Measurements from ENCODE around the gene CACNA2D4. TPM values are rescaled to one million over a fixed set of nuclear protein-coding genes. Genes with fewer than 3 reads are reported as not detected.

CACNA2D4 gene
- total RNA-seq, 1 donor from 2014 or later = 0.58 TPM

DNA sequence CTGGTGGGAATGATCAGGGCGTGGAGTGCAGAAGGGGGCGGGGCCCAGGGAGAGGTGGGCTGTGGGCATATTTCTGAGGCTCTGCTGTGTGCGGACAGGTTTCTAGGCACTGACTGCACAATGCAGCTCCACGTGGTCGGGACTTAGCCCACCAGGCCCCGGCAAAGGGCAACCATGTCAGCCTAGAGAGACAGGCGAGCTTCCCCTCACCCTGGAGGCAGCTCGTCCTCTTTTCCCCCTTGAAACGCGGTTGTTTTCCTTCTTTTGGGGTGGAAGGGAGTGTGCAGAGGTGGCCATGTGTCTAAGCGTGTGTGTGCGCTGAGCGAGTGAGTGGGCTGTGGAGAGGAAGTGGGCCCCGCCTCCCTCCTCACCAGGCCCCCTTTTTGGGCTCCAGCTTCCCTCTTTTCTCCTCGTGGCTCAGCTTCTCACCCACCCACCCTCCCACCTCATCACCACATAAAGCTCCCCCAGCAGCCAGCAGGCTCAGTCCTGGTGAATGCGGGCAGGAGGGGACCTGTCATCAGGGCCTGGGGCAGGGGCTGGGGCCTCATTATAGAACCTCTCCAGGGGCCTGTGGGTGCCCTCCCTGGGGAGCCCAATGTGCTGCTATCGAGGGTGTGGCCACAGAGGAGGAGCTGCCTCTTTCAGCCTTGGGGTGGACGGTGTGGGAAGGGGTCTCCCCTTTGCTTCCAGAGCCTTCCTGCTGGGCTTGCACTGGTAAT, 76.1 kb downstream of the CACNA2D4 start:
- Histone ChIP-seq H3K36me3 (ENCODE audit: control insufficient read depth, insufficient read depth, low read length) (no peaks in the 10 kb centered on the region), H3K27me3 (ENCODE audit: control insufficient read depth, insufficient read depth, low read length) (peaks cover 54% of the 10 kb centered on the region), H3K4me3 (ENCODE audit: low read depth, low read length) (no peak overlapping the region)
- DNase-seq (ENCODE audit: low read depth) = no peak
- TF ChIP-seq, protein P1, sequence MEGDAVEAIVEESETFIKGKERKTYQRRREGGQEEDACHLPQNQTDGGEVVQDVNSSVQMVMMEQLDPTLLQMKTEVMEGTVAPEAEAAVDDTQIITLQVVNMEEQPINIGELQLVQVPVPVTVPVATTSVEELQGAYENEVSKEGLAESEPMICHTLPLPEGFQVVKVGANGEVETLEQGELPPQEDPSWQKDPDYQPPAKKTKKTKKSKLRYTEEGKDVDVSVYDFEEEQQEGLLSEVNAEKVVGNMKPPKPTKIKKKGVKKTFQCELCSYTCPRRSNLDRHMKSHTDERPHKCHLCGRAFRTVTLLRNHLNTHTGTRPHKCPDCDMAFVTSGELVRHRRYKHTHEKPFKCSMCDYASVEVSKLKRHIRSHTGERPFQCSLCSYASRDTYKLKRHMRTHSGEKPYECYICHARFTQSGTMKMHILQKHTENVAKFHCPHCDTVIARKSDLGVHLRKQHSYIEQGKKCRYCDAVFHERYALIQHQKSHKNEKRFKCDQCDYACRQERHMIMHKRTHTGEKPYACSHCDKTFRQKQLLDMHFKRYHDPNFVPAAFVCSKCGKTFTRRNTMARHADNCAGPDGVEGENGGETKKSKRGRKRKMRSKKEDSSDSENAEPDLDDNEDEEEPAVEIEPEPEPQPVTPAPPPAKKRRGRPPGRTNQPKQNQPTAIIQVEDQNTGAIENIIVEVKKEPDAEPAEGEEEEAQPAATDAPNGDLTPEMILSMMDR (IDR thresholded peaks at IDR 0.05; ENCODE audit: insufficient read depth, low read length, poor library complexity, severe bottlenecking) = no peak

DNA sequence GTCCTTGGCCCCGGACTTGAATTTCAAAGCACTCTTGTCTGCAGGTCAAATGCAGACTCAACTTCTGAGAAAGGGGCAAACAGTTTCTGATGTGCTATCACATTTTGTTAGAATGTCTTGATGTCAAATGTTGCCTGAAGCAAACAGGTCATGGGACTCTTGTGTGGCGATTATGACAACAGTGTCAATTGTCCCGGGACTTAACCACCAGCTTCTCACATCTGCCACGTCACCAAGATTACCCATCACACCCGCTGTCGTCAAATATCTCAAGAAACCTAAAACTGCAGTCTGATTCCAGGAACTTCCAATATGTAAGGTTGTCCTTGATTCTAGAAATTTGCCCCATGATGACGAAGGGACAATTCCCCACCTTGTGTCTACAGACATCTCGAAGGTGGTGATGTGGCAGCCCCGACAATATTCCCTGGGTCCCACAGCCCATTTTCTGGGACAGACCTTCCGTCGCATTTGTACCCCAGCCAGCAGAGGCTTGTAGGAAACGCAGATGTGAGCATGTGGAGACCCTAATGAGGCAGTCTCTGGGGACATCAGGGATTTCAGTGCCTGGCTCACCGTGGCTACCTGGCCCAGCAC, 76.8 kb downstream of the CACNA2D4 start:
- peaks cover 59% of the 10 kb centered on the region for H3K27me3 ChIP-seq (ENCODE audit: control insufficient read depth, insufficient read depth, low read length)
- no peak overlapping the region for H3K4me3 ChIP-seq (ENCODE audit: low read depth, low read length)
- H3K36me3 ChIP-seq (ENCODE audit: control insufficient read depth, insufficient read depth, low read length) = no peaks in the 10 kb centered on the region
- DNase-seq (ENCODE audit: low read depth) = no peak
- TF ChIP-seq, protein P1 (IDR thresholded peaks at IDR 0.05; ENCODE audit: insufficient read depth, low read length, poor library complexity, severe bottlenecking) = no peak

DNA sequence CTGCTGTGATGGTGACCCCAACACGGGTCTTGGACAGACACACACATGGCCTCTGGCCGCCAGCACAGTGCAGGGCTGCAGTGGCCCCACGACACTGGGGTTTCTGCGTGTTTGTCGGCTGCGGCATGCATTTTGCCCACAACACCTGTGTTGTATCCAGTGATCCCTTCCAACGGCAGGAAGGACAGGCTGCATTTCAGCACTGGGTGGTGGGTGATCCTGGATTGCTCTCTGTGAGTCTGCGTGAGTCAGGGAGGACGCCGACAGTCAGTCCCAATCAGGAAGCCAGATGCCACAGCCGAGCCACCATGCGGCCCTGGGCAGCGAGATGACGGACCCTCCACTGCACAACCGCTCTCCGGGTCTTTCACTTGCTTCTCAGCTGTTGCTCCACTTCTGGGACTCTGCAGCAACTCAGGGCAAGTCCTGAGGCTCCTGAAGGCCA, 77.4 kb downstream of the CACNA2D4 start:
- peaks cover 61% of the 10 kb centered on the region for H3K27me3 ChIP-seq (ENCODE audit: control insufficient read depth, insufficient read depth, low read length)
- no peaks in the 10 kb centered on the region for H3K36me3 ChIP-seq (ENCODE audit: control insufficient read depth, insufficient read depth, low read length)
- TF ChIP-seq, protein P1 (IDR thresholded peaks at IDR 0.05; ENCODE audit: insufficient read depth, low read length, poor library complexity, severe bottlenecking) = no peak
- H3K4me3 ChIP-seq (ENCODE audit: low read depth, low read length) = no peak overlapping the region
- no peak for DNase-seq (ENCODE audit: low read depth)

DNA sequence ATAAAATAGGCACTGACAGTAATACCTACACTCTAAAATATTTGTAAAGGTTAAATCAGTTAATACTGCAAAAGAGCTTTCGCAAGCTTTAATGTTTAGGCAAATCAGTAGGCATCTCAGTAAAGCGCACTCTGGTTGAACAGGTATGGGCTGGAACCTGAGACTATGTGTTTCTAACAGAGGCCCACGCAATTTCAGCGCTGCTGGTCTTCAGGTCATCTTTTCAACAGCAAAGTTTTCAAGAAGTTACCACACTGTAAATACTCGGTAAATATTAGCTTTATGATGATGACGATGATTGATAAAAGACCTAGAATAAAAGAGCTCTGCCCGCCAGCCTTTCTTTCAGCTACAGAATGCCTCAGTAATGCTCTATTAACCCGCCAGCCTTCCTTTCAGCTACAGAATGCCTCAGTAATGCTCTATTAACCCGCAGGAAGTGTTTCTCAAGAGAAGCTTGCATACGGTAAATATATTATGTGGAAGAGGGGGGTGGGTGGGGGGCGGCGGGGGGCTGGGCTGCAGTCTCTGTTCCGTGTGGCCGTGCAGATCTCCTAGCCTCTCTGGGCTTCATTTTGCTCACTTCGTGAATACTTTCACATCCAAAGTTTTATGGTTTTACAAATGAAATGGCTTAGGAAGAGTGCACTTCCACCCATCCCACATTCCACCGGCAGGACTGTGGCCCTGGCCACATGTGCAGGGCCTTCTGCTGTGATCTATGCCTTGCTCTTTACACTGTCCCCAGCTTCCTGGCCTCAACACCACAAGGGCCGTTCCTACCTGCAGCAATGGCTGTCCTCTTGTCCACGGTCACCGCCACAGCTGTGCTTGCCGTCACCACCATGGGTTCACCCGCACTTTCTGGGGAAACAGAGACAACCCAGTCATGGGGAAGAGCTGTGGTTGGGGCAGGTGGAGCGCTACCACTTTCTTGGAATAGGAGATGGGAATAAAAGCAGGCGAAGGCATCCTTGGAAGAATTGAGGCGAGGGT, 78.2 kb downstream of the CACNA2D4 start:
- TF ChIP-seq, protein P1 (IDR thresholded peaks at IDR 0.05; ENCODE audit: insufficient read depth, low read length, poor library complexity, severe bottlenecking) = no peak
- Histone ChIP-seq H3K36me3 (ENCODE audit: control insufficient read depth, insufficient read depth, low read length) (no peaks in the 10 kb centered on the region), H3K4me3 (ENCODE audit: low read depth, low read length) (no peak overlapping the region), H3K27me3 (ENCODE audit: control insufficient read depth, insufficient read depth, low read length) (peaks cover 57% of the 10 kb centered on the region)
- no peak for DNase-seq (ENCODE audit: low read depth)

DNA sequence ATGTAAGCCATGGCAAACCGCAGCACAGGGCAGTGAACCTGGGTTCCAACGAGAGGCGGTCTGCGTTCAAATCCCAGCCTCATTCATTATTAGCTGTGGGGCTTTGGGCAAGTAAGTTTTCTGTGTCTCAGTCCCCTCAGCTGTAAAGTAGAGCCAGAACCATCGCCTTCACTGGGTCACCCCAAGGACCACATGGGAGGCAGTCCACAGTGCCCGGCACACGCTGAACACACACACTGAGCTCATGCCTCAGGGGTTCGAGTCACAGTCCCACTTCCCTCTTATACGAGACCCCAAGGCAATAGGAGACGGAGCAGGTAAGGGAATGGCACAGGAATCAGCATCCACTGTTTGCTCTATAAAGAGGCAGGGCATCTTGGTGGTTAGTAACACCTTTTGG, 79.0 kb downstream of the CACNA2D4 start:
- Histone ChIP-seq H3K36me3 (ENCODE audit: control insufficient read depth, insufficient read depth, low read length) (no peaks in the 10 kb centered on the region), H3K4me3 (ENCODE audit: low read depth, low read length) (no peak overlapping the region), H3K27me3 (ENCODE audit: control insufficient read depth, insufficient read depth, low read length) (peaks cover 60% of the 10 kb centered on the region)
- TF ChIP-seq, protein P1 (IDR thresholded peaks at IDR 0.05; ENCODE audit: insufficient read depth, low read length, poor library complexity, severe bottlenecking) = no peak
- DNase-seq (ENCODE audit: low read depth) = no peak
